WI38 (cell line): Measurements from ENCODE around the gene MBOAT1.
"Not testable (repeated sequence)": the region's sequence is repeated elsewhere in the genome, so short reads cannot be mapped to it uniquely, and the experiment has no call there.

Experiments used
- H3K4me3 ChIP-seq: 2 replicates; pipeline ENCODE4 v1.5.1; 2011; ENCODE audit warnings: low read depth, mild to moderate bottlenecking, control low read depth, low read length
- CTCF ChIP-seq: IDR thresholded peaks from 2 replicates; pipeline ENCODE4 v1.5.1; 2012; ENCODE audit warnings: low read depth, mild to moderate bottlenecking, control low read depth, low read length

The MBOAT1 gene

DNA sequence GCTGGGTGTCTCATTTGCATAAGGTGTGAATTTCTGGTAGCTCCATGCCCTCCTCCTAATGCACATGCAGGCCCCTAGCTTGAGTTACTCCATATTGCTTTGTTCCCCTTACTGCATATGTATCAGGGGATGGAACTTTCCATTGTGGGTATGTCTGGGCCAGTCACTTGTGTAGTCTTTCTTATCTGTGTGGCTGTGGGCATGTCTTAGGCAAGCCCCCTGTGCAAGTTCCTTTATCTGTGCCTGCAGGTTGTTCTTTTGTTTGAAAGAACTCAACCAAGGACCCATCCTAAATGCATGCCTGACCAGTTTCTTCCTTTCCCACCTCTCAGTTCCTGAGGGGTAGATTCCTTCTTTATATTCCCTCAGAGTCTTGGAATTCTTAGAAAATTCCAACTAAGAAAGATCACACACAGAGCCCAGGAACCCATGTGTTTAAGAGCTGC lies 23.6 kb downstream of the MBOAT1 start:
- no peak for TF ChIP-seq CTCF
- H3K4me3 ChIP-seq: no peak overlapping the region

DNA sequence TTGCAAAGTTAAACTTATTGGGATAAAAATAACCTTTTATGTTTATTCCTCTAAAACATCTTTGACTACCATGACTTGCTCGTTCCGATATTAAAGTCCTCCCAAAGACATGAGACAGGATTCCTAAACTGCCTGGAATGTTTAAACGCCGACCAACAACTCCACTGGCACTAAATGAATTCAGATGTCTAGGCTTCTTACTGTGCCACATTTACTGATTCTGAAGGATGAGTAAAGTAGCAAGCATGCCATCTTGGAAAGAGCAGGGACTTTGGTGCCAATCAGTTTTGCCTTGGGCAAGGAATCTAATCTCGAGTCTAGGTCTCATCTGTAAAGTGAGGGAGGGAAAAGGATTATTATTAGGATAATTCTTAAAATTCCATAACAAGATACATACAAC lies 25.3 kb downstream of the MBOAT1 start:
- TF ChIP-seq CTCF: no peak
- no peak overlapping the region for H3K4me3 ChIP-seq

DNA sequence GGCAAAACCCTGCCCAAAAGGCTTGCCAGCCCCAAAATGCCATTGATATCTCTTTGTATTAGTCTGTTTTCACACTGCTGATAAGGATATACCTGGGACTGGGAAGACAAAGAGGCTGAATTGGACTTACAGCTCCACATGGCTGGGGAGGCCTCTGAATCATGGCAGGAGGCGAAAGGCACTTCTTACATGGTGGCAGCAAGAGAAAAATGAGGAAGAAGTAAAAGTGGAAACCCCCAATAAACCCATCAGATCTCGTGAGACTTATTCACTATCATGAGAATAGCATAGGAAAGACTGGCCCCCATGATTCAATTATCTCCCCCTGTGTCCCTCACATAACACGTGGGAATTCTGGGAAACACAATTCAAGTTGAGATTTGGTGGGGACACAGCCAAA lies 28.6 kb downstream of the MBOAT1 start:
- no peak overlapping the region for H3K4me3 ChIP-seq
- no peak for TF ChIP-seq CTCF

DNA sequence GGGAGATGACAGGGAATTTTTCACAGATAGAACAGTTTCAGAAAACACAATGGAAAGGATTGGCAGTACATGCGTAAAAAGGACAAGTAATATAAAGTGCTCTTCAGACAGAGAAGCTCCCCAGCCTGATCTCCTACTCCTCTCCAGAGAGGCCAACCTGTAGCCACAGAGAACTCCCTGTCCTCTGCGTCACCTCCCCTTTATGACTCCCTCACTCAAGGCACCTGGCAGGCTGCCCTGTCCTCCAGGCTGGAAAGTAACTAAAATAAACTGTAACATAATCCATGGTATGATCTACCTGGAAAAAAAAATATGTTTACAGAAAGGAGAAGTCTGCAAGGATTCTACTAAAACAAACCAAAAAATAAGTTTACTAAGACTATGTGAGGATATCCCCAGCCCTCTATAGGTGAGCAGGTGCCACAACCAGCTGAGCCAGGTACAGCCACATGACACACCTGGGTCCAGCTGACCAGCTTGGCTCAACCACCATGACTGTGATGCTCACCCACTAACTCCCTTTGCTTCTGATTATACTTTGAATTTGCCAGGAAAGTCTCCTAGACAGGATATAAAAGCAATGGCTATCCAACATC lies 29.2 kb downstream of the MBOAT1 start:
- H3K4me3 ChIP-seq: no peak overlapping the region
- no peak for TF ChIP-seq CTCF

DNA sequence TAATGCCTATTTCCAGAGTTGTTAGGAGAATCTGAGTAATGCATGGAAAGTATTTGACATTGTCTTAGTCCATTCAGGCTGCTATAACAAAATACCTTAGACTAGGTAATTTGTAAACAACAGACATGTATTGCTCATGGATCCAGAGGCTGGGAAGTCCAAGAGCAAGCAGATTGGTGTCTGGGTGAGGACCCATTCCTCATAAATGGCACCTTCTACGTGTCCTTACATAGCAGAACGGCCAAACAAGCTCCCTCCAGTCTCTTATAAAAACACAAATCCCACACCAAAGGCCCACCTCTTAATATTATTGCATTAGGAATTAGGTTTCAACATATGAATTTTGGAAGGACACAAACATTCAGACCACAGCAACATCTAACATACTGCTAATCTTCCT lies 30.2 kb downstream of the MBOAT1 start:
- H3K4me3 ChIP-seq: no peak overlapping the region
- TF ChIP-seq CTCF: no peak

DNA sequence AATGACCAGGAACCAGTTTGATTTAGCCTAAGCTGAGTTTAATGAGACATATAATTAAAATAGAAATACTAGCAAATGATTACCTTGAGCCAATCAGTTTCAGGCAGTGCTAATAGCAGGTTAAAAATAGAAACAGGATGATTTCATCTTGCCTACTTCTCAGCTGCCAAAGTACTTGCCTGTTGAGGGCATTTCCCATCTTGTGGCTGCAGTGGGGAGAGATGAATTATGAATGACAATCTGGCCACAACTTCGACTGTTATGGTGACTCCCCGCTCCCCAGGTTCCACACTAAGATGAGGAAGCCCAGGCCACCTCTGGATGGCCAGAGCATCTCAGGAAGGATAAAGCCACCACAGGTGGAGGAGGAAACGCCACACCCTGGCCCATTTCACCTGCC lies 31.3 kb downstream of the MBOAT1 start:
- no peak overlapping the region for H3K4me3 ChIP-seq
- TF ChIP-seq CTCF: no peak

GRCh38 chr6:20179287-20180045 lies 32.8 kb downstream of the MBOAT1 start:
- not testable (repeated sequence) for H3K4me3 ChIP-seq

DNA sequence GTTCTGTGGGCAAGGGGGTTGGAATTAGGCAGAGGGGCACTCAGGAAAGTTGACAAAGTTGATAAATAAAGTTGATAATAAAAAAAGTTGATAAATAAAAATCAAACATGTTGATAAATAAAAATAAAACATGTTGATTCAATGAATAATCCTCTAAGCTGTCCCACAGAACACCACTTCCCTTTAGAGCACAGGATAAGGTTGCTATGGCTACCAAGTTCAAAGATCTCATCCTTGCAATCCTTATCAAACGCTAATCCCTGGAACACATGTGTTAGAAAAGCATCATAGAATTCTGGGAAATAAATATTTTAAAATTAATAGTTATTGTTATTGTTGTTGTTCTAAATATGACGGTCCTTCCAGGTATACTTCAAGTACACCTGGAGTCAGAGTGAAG lies 33.9 kb downstream of the MBOAT1 start:
- no peak overlapping the region for H3K4me3 ChIP-seq
- no peak for TF ChIP-seq CTCF
